DND-41 (cell line): ENCODE results near the gene PTPRE.
A peak's percentile ranks its signal among the peaks of the same experiment; 100 is the strongest.

Source experiments
- ATAC-seq: fragments of 200-7000 bp; cut with Tn5 transposase; 3 replicates; pipeline ENCODE4 v1.9.1; 2021; ENCODE audit warnings: low read depth; ENCODE audit not compliant: insufficient read depth
- DNase-seq: peaks from one replicate; pipeline ENCODE4 v3.0.0-alpha.2; 2020
- H2AFZ ChIP-seq: 2 replicates; pipeline ENCODE4 v1.6.0; 2012; ENCODE audit warnings: low read depth, low read length
- H3K27ac ChIP-seq: 2 replicates; pipeline ENCODE4 v1.5.1; 2012; ENCODE audit warnings: low read length, inconsistent platforms
- H3K27me3 ChIP-seq: fragments of 200-600 bp; sonication (generic); 2 replicates; pipeline ENCODE4 v1.6.0; 2012; ENCODE audit warnings: low read length, mild to moderate bottlenecking, inconsistent platforms; ENCODE audit not compliant: insufficient read depth, poor library complexity
- H3K36me3 ChIP-seq: 2 replicates; pipeline ENCODE4 v1.5.1; 2012; ENCODE audit warnings: low read length, inconsistent platforms; ENCODE audit not compliant: insufficient read depth
- H3K4me1 ChIP-seq: 2 replicates; pipeline ENCODE4 v1.5.1; 2012; ENCODE audit warnings: mild to moderate bottlenecking, low read length; ENCODE audit not compliant: insufficient read depth
- H3K4me2 ChIP-seq: 2 replicates; pipeline ENCODE4 v1.6.0; 2012; ENCODE audit warnings: mild to moderate bottlenecking, moderate library complexity, low read length, inconsistent platforms; ENCODE audit not compliant: insufficient read depth
- H3K4me3 ChIP-seq, 2 experiments: fragments of 200-600 bp in 1 of 2; shearing (Covaris generic) in 1 of 2; 2 replicates each; pipeline ENCODE4 v1.5.1; 2012 to 2016; ENCODE audit warnings: inconsistent platforms in 2 of 2, low read length in 2 of 2, mild to moderate bottlenecking in 2 of 2, low read depth in 1 of 2, moderate library complexity in 1 of 2
- H3K79me2 ChIP-seq: 2 replicates; pipeline ENCODE4 v1.6.0; 2012; ENCODE audit warnings: low read length, inconsistent platforms; ENCODE audit not compliant: insufficient read depth
- H3K9ac ChIP-seq: 2 replicates; pipeline ENCODE4 v1.6.0; 2012; ENCODE audit warnings: low read depth, mild to moderate bottlenecking, inconsistent platforms, low read length, moderate library complexity
- H3K9me3 ChIP-seq: 2 replicates; pipeline ENCODE4 v1.5.1; 2012; ENCODE audit warnings: low read length, moderate library complexity, mild to moderate bottlenecking, inconsistent platforms; ENCODE audit not compliant: insufficient read depth, severe bottlenecking
- H4K20me1 ChIP-seq: 2 replicates; pipeline ENCODE4 v1.6.0; 2012; ENCODE audit warnings: low read length; ENCODE audit not compliant: insufficient read depth
- CTCF ChIP-seq: IDR thresholded peaks from 2 replicates; pipeline ENCODE4 v1.5.1; 2012; ENCODE audit warnings: borderline replicate concordance, low read length, moderate library complexity, mild to moderate bottlenecking; ENCODE audit not compliant: poor library complexity, severe bottlenecking; ENCODE audit errors: extremely low read depth
- EZH2 ChIP-seq: IDR thresholded peaks from 3 replicates; pipeline ENCODE4 v1.6.1; 2012; ENCODE audit warnings: borderline replicate concordance, low read depth, mild to moderate bottlenecking, moderate library complexity, low read length, inconsistent platforms; ENCODE audit not compliant: severe bottlenecking

PTPRE gene

GRCh38 chr10:128069351-128070051 is 162.6 kb downstream of the PTPRE start:
- Histone ChIP-seq H3K4me2 (no peak overlapping the region), H3K27me3 (no peaks in the 10 kb centered on the region), H3K79me2 (no peaks in the 10 kb centered on the region), H3K27ac (peak overlapping the region; percentile 31; the same call in 1 of the 2 replicates), H3K4me3 (no peak overlapping the region), H3K9ac (no peak overlapping the region), H4K20me1 (peaks cover 5% of the 10 kb centered on the region; the same call in 1 of the 2 replicates), H3K36me3 (peaks cover 74% of the 10 kb centered on the region), H3K4me1 (peaks cover 33% of the 10 kb centered on the region), H3K9me3 (no peaks in the 10 kb centered on the region), H2AFZ (no peak overlapping the region)
- TF ChIP-seq EZH2 (no peak), CTCF (peak; percentile 89)
- ATAC-seq (peak; percentile 48), DNase-seq (peak; percentile 78)

GRCh38 chr10:128070161-128070560 is 163.3 kb downstream of the PTPRE start:
- peaks cover 73% of the 10 kb centered on the region for H3K36me3 ChIP-seq
- H3K79me2 ChIP-seq = no peaks in the 10 kb centered on the region
- TF ChIP-seq CTCF (no peak), EZH2 (no peak)

GRCh38 chr10:128070721-128071416 is 164.0 kb downstream of the PTPRE start:
- DNase-seq (no peak), ATAC-seq (no peak)
- H3K9me3 ChIP-seq = no peaks in the 10 kb centered on the region
- H3K36me3 ChIP-seq = peaks cover 66% of the 10 kb centered on the region
- peaks cover 19% of the 10 kb centered on the region for H3K4me1 ChIP-seq
- H3K4me3 ChIP-seq = no peak overlapping the region
- H4K20me1 ChIP-seq = peaks cover 5% of the 10 kb centered on the region; the same call in 1 of the 2 replicates
- H3K4me2 ChIP-seq = no peak overlapping the region
- H3K79me2 ChIP-seq = no peaks in the 10 kb centered on the region
- no peak overlapping the region for H2AFZ ChIP-seq
- no peaks in the 10 kb centered on the region for H3K27me3 ChIP-seq
- H3K27ac ChIP-seq = no peak overlapping the region
- no peak overlapping the region for H3K9ac ChIP-seq
- no peak for TF ChIP-seq CTCF
- no peak for TF ChIP-seq EZH2

More at GRCh38 chr10:128070161-128070560, 163.3 kb downstream of the PTPRE start:
- Histone ChIP-seq H3K4me1 (peaks cover 26% of the 10 kb centered on the region), H3K4me2 (no peak overlapping the region), H4K20me1 (peaks cover 5% of the 10 kb centered on the region; the same call in 1 of the 2 replicates), H3K4me3 (no peak overlapping the region), H3K9me3 (no peaks in the 10 kb centered on the region), H3K27ac (no peak overlapping the region), H3K9ac (no peak overlapping the region), H2AFZ (no peak overlapping the region), H3K27me3 (no peaks in the 10 kb centered on the region)
- ATAC-seq (no peak), DNase-seq (no peak)
